NCI-H2029 (cell line): ENCODE data around the gene RFX4.

Experiments
- DNase-seq: peaks from one replicate; lab custom pipeline; 2025; lab: John Stamatoyannopoulos, UW

RFX4 gene

GRCh38 chr12:106582641-106583230 lies at the start of gene RFX4:
RFX4 (plus strand) TSS chr12:106583004; CDS start chr12:106583321, 317 bp downstream.
- DNase-seq, result no peak

- no peak for DNase-seq
Observed at GRCh38 chr12:106541201-106541600, 41.6 kb upstream of the RFX4 start.

GRCh38 chr12:106551410-106551809 lies 31.4 kb upstream of the RFX4 start:
- DNase-seq, result no peak

- no peak for DNase-seq
Observed at GRCh38 chr12:106552228-106552627, 30.6 kb upstream of the RFX4 start.

- no peak for DNase-seq
Observed at GRCh38 chr12:106564678-106565329, 18.0 kb upstream of the RFX4 start.

GRCh38 chr12:106566771-106567170 lies 16.0 kb upstream of the RFX4 start:
- DNase-seq, result no peak

GRCh38 chr12:106573239-106573638 lies 9.6 kb upstream of the RFX4 start:
- DNase-seq, result no peak

- DNase-seq, result no peak
Observed at GRCh38 chr12:106576848-106577247, 6.0 kb upstream of the RFX4 start.

GRCh38 chr12:106580671-106581508 lies 1.9 kb upstream of the RFX4 start:
- no peak for DNase-seq

- no peak for DNase-seq
Observed at GRCh38 chr12:106581543-106582248, 1.1 kb upstream of the RFX4 start.

- DNase-seq, result no peak
Observed at GRCh38 chr12:106582249-106582591, 584 bp upstream of the RFX4 start.

- no peak for DNase-seq
Observed at GRCh38 chr12:106583242-106584103, 669 bp downstream of the RFX4 start.

- no peak for DNase-seq
Observed at GRCh38 chr12:106584104-106585064, 1.6 kb downstream of the RFX4 start.

GRCh38 chr12:106585105-106585520 lies 2.3 kb downstream of the RFX4 start:
- no peak for DNase-seq

GRCh38 chr12:106585521-106586277 lies 2.9 kb downstream of the RFX4 start:
- DNase-seq, result peak; percentile 23

GRCh38 chr12:106586278-106586802 lies 3.5 kb downstream of the RFX4 start:
- no peak for DNase-seq

- no peak for DNase-seq
Observed at GRCh38 chr12:106586803-106587684, 4.2 kb downstream of the RFX4 start.

- DNase-seq, result no peak
Observed at GRCh38 chr12:106588771-106589170, 6.0 kb downstream of the RFX4 start.
